Stimulated activated CD4-positive, alpha-beta T cell treated with anti-CD3 and anti-CD28 coated beads, Interleukin-4, amount 100 ng/mL, for 4 hours (primary cell): ENCODE results near the gene AHRR.
A peak's percentile ranks its signal among the peaks of the same experiment; 100 is the strongest.

Experiments
- DNase-seq, 2 experiments: peaks; one replicate each; pipeline ENCODE4 v3.0.0-alpha.2; 2020

Gene AHRR

DNA sequence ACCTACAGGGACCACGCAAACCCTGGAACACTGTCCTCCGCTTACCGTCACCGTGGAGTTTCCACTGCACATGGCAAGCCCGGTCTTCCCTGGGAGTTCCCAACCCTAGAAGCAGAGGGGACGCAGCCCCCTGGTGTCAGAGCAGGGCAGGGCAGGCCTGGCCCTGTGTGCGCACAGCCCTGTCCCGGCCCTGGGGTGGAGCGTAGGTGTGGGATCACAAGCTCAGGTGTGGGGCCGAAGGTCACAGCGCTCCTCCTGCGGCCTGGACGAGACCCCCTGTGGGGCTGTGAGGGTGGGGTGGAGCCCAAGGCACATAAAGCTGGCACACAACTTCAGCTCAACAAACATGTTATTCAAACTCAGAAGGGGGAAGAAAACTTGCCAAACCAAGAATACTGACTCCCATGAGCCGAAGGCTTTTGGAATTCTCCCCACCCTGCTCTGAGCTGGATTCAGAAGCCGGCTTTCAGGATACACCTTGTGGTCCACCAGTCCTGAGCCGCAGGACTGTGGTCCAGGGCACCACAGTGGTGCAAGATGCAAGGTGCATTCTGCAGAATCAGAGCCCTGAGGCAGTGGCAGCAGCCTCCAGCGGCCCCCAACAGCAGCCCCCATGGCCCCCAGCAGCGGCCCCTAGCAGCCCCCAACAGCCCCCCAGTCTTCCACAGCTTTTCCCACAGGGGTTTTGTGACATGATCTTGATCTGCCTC lies 109.6 kb downstream of the AHRR start:
- DNase-seq: peak; percentile 35 to 60

- DNase-seq: no peak
These were observed 110.2 kb downstream of the AHRR start for GRCh38 chr5:431711-432050.

- DNase-seq: no peak
These were observed 110.8 kb downstream of the AHRR start for GRCh38 chr5:432201-432927.

DNA sequence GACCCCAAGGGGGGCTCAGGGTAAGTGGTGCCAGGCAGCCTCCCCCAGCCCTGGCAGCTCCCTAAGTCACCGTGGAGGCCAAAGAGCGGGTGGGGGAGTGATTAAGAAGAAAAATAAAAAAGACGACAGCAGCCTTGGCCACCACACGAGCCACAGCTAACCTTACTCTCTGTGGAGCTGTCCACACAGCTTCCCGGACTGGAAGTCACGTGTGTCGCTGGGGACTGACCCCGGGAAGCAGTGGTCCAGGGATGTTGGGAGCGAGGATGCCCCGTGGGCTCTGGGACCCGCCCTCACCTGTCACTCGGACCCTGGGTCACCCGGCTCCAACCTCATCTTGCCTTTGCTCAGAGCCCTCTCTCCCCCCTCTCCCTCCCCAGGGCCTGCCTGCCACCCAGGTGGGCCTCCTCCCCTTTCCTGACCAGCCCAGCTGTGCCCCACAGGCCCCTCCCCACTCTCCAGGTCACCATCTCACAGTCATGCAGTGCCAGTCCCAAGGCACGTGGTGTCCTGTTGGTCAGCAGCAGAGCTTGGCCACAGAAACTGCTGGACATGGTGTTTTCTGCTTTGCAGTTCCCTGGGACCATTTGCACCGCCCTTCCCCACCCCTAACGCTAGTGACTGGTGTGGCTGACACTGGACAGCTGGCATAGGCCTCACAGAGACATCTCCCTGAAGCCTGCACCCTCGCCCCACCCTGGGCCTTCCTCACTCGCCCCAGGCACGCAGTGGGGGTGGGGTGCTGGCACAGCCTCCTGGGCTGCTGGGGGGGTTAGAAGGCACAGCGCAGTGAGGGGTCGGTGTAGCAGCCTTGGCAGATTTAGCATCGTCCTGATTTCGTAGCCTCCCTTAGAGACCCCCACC lies 111.6 kb downstream of the AHRR start:
- DNase-seq: no peak

DNA sequence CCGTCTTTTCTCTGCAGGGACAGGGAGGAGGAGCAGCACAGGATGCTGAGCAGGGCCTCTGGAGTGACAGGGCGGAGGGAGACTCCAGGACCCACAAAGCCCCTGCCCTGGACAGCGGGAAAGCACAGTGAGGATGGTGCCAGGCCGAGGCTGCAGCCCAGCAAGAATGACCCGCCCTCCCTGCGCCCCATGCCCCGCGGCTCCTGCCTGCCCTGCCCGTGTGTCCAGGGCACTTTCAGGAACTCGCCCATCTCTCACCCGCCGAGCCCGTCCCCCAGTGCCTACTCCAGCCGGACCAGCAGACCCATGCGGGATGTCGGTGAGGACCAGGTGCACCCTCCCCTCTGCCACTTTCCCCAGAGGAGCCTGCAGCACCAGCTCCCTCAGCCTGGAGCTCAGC lies 112.3 kb downstream of the AHRR start:
- DNase-seq: no peak

DNA sequence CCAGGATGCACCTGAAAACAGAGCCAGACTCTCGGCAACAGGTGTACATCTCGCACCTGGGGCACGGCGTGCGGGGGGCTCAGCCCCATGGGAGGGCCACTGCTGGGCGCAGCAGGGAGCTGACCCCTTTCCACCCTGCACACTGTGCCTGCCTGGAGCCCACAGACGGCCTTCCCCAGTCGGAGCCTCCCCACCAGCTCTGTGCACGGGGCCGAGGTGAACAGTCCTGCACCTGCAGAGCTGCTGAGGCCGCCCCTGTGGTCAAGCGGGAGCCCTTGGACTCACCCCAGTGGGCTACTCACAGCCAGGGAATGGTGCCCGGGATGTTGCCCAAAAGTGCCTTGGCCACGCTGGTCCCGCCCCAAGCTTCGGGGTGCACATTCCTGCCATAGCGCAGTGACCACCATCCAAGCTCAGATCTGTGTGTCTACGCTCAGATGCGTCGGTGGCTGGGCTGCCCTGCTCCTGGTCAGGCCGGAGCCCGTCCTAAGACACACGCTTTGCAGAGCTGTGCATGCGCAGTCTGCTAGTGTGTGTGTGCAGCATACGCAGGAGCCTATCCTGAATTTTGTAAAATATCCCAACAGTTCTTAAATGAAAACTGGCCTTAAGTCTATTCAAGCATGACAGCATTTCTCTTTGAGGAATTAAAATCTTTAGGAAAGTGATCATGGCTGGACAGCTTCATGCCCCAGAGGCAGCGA lies 113.1 kb downstream of the AHRR start:
- DNase-seq: no peak

DNA sequence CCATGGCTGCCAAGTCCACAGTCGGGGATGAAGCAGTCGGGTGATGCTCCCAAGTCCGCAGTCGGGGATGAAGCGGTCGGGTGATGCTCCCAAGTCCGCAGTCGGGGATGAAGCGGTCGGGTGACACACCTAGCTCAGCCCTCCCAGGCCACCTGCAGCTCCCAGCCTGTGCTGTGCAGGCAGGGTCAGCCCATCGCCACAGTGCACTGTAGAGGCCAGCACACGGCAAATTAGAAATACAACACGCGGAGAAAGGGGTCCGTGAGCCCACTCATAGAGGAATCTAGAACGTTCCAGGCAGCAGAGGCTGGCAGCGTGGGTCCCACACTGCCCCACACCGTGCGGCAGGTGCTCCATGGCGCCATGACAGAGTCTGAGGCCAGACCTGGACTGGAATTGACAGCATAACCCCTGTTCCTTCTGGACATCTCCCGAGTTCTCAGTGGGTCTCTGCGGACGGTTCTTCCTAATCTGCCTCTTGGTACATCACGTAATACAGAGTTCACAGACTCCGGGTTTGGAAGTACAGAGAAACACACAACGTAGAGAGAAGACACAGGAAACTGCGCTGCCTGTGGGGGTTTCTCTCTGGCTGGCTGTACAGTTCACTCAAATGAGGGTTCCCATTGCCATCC lies 113.8 kb downstream of the AHRR start:
- DNase-seq: no peak

GRCh38 chr5:435961-436640 lies 114.6 kb downstream of the AHRR start:
- DNase-seq: no peak

GRCh38 chr5:436641-436975 lies 115.1 kb downstream of the AHRR start:
- no peak for DNase-seq

GRCh38 chr5:437281-437771 lies 115.8 kb downstream of the AHRR start:
- DNase-seq: no peak

- no peak for DNase-seq
These were observed 117.0 kb downstream of the AHRR start for GRCh38 chr5:438481-438981.

DNA sequence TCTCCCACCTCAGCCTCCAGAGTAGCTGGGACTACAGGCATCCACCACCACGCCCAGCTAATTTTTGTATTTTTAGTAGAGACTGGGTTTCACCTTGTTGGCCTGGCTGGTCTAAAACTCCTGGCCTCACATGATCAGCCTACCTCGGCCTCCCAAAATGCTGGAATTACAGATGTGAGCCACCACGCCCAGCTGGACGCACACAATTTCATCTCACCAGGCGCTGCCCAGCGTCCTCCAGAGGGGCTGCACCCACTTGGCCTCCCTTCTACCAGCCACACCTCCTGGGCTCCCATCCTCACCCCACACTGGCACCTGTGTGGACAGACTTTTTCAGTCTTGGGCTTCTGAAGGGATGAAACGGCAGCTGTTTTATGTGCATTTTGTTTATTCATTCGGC lies 117.7 kb downstream of the AHRR start:
- DNase-seq: no peak

GRCh38 chr5:439636-440035 lies 118.1 kb downstream of the AHRR start:
- no peak for DNase-seq

- no peak for DNase-seq
These were observed 119.1 kb downstream of the AHRR start for GRCh38 chr5:440401-441201.

DNA sequence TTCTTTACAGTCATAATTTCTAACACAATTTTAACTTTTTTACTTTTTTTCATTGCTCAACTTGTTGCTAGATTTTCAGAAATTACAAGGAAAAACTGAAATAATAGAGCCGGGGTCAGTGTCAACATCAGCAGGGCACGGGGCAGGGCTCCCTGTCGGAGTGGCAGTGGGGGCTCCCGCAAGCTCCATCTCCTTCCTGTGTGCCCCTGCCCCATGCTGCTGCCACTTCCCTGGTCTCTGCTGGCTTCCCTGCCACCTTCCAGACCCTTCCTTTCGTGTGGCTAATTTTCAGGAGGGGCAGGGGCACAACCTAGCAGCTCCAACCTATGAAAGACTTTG lies 120.5 kb downstream of the AHRR start:
- no peak for DNase-seq

GRCh38 chr5:442335-443238 lies 121.1 kb downstream of the AHRR start, which contains the start of gene EXOC3:
TSS of gene EXOC3 (plus strand) at chr5:443176. CDS start at chr5:446206, 3,030 bp downstream.
- peak; percentile 71 to 80 for DNase-seq

GRCh38 chr5:443239-444151 lies 122.0 kb downstream of the AHRR start:
- DNase-seq: peak in 1 of 2 experiments; percentile 28

GRCh38 chr5:444226-444625 lies 122.7 kb downstream of the AHRR start:
- DNase-seq: no peak

DNA sequence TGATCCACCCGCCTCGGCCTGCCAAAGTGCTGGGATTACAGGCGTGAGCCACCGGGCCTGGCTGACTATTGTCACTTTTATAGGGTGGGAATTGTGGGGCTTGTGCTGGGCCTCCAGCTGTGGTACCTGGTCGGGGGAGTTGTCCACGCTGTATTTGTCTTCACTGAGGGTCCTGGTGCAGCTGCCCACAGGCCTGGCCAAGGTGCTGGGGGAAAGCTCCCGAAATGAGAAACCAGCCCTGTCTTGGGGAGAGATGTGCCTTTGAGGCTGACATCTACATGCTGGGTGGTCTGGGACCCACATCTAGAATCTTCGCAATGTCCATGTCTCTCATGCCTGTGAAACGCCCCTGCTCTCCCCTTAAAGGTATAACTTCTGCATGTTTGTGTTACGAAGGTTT lies 124.1 kb downstream of the AHRR start:
- no peak for DNase-seq
